Neural progenitor cell (in vitro differentiated cells): ENCODE measurements around the gene ABTB2. TPM values are rescaled to one million over a fixed set of nuclear protein-coding genes. Genes with fewer than 3 reads are reported as not detected.

Experiments used
- DNase-seq: peaks from one replicate; pipeline ENCODE4 v3.0.0-alpha.2; 2016; ENCODE audit warnings: low spot score
- H2AFZ ChIP-seq: fragments of 200-600 bp; sonication (generic); replicated peaks from 2 replicates; pipeline ENCODE4 v1.6.1; 2016; ENCODE audit warnings: antibody characterized with exemption
- H3F3A ChIP-seq: fragments of 200-600 bp; sonication (generic); 2 replicates; pipeline ENCODE4 v1.6.1; 2016; ENCODE audit warnings: antibody characterized with exemption, low read depth
- H3K27ac ChIP-seq: fragments of 200-600 bp; sonication (generic); 2 replicates; pipeline ENCODE4 v1.5.1; 2016; ENCODE audit warnings: mild to moderate bottlenecking
- H3K27me3 ChIP-seq: fragments of 200-600 bp; sonication (generic); 2 replicates; pipeline ENCODE4 v1.6.1; 2016; ENCODE audit warnings: mild to moderate bottlenecking, moderate library complexity
- H3K36me3 ChIP-seq: fragments of 200-600 bp; sonication (generic); 2 replicates; pipeline ENCODE4 v1.5.1; 2016
- H3K4me1 ChIP-seq: fragments of 200-600 bp; sonication (generic); 2 replicates; pipeline ENCODE4 v1.6.1; 2016; ENCODE audit warnings: mixed run types
- H3K4me2 ChIP-seq: fragments of 200-600 bp; sonication (generic); 2 replicates; pipeline ENCODE4 v1.6.1; 2016
- H3K4me3 ChIP-seq: fragments of 200-600 bp; sonication (generic); 2 replicates; pipeline ENCODE4 v1.5.1; 2016
- H3K79me2 ChIP-seq: fragments of 200-600 bp; sonication (generic); 2 replicates; pipeline ENCODE4 v1.6.1; 2016; ENCODE audit warnings: low read depth
- H3K9ac ChIP-seq: fragments of 200-600 bp; sonication (generic); 2 replicates; pipeline ENCODE4 v1.6.1; 2016
- H3K9me3 ChIP-seq: fragments of 200-600 bp; sonication (generic); 2 replicates; pipeline ENCODE4 v1.5.1; 2016; ENCODE audit warnings: low read depth
- H4K20me1 ChIP-seq: fragments of 200-600 bp; sonication (generic); 2 replicates; pipeline ENCODE4 v1.6.1; 2016; ENCODE audit warnings: low read depth
- H3K27ac Mint-ChIP-seq: 3 replicates; pipeline ENCODE4 v1.8.0; 2021; ENCODE audit warnings: mixed read lengths
- H3K27me3 Mint-ChIP-seq: 2 replicates; pipeline ENCODE4 v1.8.0; 2022; ENCODE audit warnings: low read depth, mild to moderate bottlenecking, inconsistent platforms, moderate library complexity, mixed read lengths; ENCODE audit not compliant: insufficient read depth
- H3K36me3 Mint-ChIP-seq: 3 replicates; pipeline ENCODE4 v1.8.0; 2021; ENCODE audit warnings: mixed read lengths
- H3K4me1 Mint-ChIP-seq: 3 replicates; pipeline ENCODE4 v1.8.0; 2021; ENCODE audit warnings: mixed read lengths
- H3K4me3 Mint-ChIP-seq: 3 replicates; pipeline ENCODE4 v1.8.0; 2021; ENCODE audit warnings: mild to moderate bottlenecking, moderate library complexity, mixed read lengths
- H3K9me3 Mint-ChIP-seq: 3 replicates; pipeline ENCODE4 v1.8.0; 2020; ENCODE audit warnings: mixed read lengths
- EZH2 ChIP-seq: fragments of 200-600 bp; sonication (generic); IDR thresholded peaks from 2 replicates; pipeline ENCODE4 v1.6.1; 2017; ENCODE audit warnings: antibody characterized with exemption, mild to moderate bottlenecking, moderate library complexity
- EZH2phosphoT487 ChIP-seq: fragments of 200-600 bp; sonication (generic); IDR thresholded peaks from 2 replicates; pipeline ENCODE4 v1.6.1; 2017; ENCODE audit warnings: antibody characterized with exemption
- total RNA-seq: library from RNA; depleted of rRNA; stranded (reverse); fragments of >200 nt; gene quantifications from 2 replicates; pipeline ENCODE4 v1.2.3, GENCODE V29; 2015; ENCODE audit warnings: low replicate concordance
- TF ChIP-seq, protein P1 (sequence below): fragments of 200-600 bp; sonication (generic); IDR thresholded peaks from 2 replicates; pipeline ENCODE4 v1.5.1; 2017; ENCODE audit warnings: antibody characterized with exemption, mild to moderate bottlenecking

ABTB2 gene
- total RNA-seq, 1 donor from 2014 or later, result 0.37 TPM

DNA sequence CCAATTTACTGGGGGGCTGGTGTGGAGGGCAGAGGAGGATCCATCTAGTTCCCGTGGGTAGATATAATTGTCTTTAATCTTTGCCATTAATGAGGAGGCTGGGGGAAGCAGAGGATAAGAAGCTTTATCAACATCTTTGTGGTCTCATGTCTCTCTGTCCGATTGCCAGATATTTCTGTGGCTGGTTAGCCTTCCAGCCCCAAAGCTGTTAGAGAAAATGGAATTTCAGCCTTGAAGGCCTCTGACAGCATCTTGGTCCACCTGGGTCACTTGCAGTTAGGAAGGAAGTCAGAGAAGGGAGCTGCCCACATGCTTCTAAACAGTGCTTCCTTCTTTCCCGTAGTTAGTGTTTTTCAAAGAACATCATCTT, 56.9 kb downstream of the ABTB2 start:
- peaks cover 32% of the 10 kb centered on the region for H3K4me1 Mint-ChIP-seq
- H3K27ac Mint-ChIP-seq, result no peak overlapping the region
- TF ChIP-seq, protein P1, sequence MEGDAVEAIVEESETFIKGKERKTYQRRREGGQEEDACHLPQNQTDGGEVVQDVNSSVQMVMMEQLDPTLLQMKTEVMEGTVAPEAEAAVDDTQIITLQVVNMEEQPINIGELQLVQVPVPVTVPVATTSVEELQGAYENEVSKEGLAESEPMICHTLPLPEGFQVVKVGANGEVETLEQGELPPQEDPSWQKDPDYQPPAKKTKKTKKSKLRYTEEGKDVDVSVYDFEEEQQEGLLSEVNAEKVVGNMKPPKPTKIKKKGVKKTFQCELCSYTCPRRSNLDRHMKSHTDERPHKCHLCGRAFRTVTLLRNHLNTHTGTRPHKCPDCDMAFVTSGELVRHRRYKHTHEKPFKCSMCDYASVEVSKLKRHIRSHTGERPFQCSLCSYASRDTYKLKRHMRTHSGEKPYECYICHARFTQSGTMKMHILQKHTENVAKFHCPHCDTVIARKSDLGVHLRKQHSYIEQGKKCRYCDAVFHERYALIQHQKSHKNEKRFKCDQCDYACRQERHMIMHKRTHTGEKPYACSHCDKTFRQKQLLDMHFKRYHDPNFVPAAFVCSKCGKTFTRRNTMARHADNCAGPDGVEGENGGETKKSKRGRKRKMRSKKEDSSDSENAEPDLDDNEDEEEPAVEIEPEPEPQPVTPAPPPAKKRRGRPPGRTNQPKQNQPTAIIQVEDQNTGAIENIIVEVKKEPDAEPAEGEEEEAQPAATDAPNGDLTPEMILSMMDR, result no peak
- no peak for TF ChIP-seq EZH2phosphoT487
- no peak for TF ChIP-seq EZH2
- Histone ChIP-seq H2AFZ (no peak overlapping the region), H3K79me2 (no peaks in the 10 kb centered on the region), H3K4me3 (no peak overlapping the region), H3K27me3 (no peaks in the 10 kb centered on the region), H3K27ac (no peak overlapping the region), H4K20me1 (no peaks in the 10 kb centered on the region), H3K4me1 (peaks cover 28% of the 10 kb centered on the region), H3K36me3 (no peaks in the 10 kb centered on the region), H3F3A (peaks cover 8% of the 10 kb centered on the region), H3K4me2 (no peak overlapping the region), H3K9ac (no peak overlapping the region), H3K9me3 (no peaks in the 10 kb centered on the region)
- H3K36me3 Mint-ChIP-seq, result no peaks in the 10 kb centered on the region
- H3K27me3 Mint-ChIP-seq, result peaks cover 3% of the 10 kb centered on the region
- no peak overlapping the region for H3K4me3 Mint-ChIP-seq
- no peak for DNase-seq
- H3K9me3 Mint-ChIP-seq, result no peaks in the 10 kb centered on the region

DNA sequence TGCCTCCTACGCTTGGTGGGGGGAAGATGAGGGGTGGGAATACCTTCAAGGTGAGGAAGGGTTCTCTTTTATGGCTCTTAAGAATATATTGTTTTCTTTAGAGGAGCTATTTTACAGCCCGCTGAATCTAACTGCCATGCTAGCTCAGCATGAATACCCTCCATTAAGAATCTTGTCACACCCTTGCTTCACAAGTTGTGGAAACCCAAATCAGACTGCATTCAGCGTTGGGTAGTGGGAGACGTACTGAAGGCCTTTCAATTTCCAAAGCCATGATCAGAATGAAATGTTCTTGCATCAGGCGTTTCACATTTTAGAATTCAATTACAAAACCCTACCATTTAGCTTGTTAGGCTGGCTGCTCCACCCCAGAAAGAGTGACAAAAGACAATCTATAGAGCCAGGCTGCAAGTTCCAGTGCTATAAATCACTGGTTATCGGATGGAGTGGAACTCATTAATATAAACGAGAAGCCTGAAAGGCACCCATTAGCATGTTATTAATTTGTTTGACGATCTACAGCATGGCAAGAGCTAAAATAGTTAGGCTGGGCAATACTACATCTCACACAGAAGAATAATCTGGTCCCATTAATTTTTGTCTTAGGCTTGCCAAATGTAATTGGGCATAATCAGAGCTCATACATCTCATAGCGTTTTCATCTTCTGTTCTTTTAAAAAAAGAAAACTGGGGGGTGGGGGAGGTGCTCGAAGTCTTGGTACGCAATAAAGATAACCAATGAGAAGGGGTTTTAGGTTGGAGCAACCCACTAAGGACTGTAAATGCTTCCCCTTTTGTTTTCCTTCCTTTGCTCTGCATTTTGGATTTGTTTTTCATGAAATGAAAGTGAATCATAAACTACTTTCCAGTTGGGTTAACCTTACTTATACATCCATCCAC, 57.5 kb downstream of the ABTB2 start:
- Histone ChIP-seq H3F3A (peaks cover 8% of the 10 kb centered on the region), H3K4me1 (peaks cover 28% of the 10 kb centered on the region), H3K9me3 (no peaks in the 10 kb centered on the region), H3K27me3 (no peaks in the 10 kb centered on the region), H4K20me1 (no peaks in the 10 kb centered on the region), H2AFZ (peak overlapping the region; percentile 46), H3K79me2 (no peaks in the 10 kb centered on the region), H3K4me3 (no peak overlapping the region), H3K36me3 (no peaks in the 10 kb centered on the region), H3K9ac (no peak overlapping the region), H3K4me2 (peak overlapping the region; percentile 28), H3K27ac (no peak overlapping the region)
- Mint-ChIP-seq H3K9me3 (no peaks in the 10 kb centered on the region), H3K27ac (no peak overlapping the region), H3K27me3 (peaks cover 3% of the 10 kb centered on the region), H3K4me1 (peaks cover 32% of the 10 kb centered on the region), H3K4me3 (no peak overlapping the region), H3K36me3 (no peaks in the 10 kb centered on the region)
- no peak for DNase-seq
- TF ChIP-seq, protein P1, result no peak
- TF ChIP-seq EZH2phosphoT487 (no peak), EZH2 (no peak)

DNA sequence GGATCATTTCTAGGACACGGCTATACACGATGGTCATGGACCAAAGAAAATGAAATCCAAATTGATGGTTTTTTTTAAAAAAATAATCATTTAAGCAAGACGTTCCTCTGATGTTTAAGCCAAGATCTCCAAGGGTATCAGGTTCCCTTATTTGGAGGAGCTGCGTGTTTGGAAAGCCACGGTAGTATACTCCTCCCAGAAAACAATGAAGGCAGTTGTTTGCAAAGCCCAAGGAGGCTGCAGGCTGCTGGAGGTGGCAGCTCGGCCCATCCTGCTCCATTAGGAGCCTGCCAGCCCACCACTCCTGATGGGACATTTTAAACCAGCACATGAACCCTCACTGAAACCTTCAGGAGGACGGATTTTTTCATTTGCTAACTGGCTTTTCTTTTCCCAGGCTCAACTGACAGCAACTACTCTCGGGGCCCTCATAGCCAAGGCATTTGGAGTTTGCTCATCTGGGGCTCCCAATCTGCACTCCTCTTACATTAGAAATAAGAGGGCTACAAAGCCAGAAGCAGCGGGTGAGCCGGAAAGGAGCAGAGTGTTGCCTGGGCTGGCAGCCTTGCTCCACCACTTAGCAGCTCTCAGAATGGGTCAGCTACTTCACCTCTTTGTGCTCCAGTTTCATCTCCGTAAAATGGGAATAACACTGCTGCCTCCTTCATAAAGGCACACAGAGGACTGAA, 58.4 kb downstream of the ABTB2 start:
- H3K27me3 ChIP-seq, result no peaks in the 10 kb centered on the region
- Mint-ChIP-seq H3K4me1 (peaks cover 32% of the 10 kb centered on the region), H3K27ac (no peak overlapping the region), H3K36me3 (no peaks in the 10 kb centered on the region), H3K27me3 (peaks cover 3% of the 10 kb centered on the region), H3K9me3 (no peaks in the 10 kb centered on the region), H3K4me3 (no peak overlapping the region)
- H4K20me1 ChIP-seq, result no peaks in the 10 kb centered on the region
- no peak overlapping the region for H3K4me3 ChIP-seq
- peaks cover 8% of the 10 kb centered on the region for H3F3A ChIP-seq
- H3K27ac ChIP-seq, result no peak overlapping the region
- H2AFZ ChIP-seq, result peak overlapping the region; percentile 46
- no peaks in the 10 kb centered on the region for H3K9me3 ChIP-seq
- H3K79me2 ChIP-seq, result no peaks in the 10 kb centered on the region
- peaks cover 28% of the 10 kb centered on the region for H3K4me1 ChIP-seq
- no peaks in the 10 kb centered on the region for H3K36me3 ChIP-seq
- H3K4me2 ChIP-seq, result peak overlapping the region; percentile 28
- DNase-seq, result peak; percentile 64
- TF ChIP-seq EZH2, result no peak
- TF ChIP-seq, protein P1, result no peak
- no peak for TF ChIP-seq EZH2phosphoT487
- no peak overlapping the region for H3K9ac ChIP-seq
